ENCODE measurements around the gene HACE1.

HACE1 gene

GRCh38 chr6:104736545-104736944 lies 123.2 kb downstream of the HACE1 start:
- DNase-seq = no peak

- DNase-seq = no peak
These were observed 129.3 kb downstream of the HACE1 start for GRCh38 chr6:104730450-104730849.

GRCh38 chr6:104729433-104729832 lies 130.3 kb downstream of the HACE1 start:
- DNase-seq = no peak

- no peak for DNase-seq
These were observed 131.3 kb downstream of the HACE1 start for GRCh38 chr6:104728448-104728847.

- no peak for DNase-seq
These were observed 141.0 kb downstream of the HACE1 start for GRCh38 chr6:104718672-104719071.

GRCh38 chr6:104716858-104717257 lies 142.9 kb downstream of the HACE1 start:
- DNase-seq = no peak

GRCh38 chr6:104714796-104715195 lies 144.9 kb downstream of the HACE1 start:
- DNase-seq = no peak

GRCh38 chr6:104713982-104714381 lies 145.7 kb downstream of the HACE1 start:
- no peak for DNase-seq

- peak; percentile 16 to 57 for DNase-seq
These were observed 148.3 kb downstream of the HACE1 start for GRCh38 chr6:104711371-104711770.

GRCh38 chr6:104710543-104711335 lies 149.0 kb downstream of the HACE1 start:
- no peak for DNase-seq

- no peak for DNase-seq
These were observed 153.7 kb downstream of the HACE1 start for GRCh38 chr6:104705916-104706442.

- no peak for DNase-seq
These were observed 154.5 kb downstream of the HACE1 start for GRCh38 chr6:104705095-104705707.

- no peak for DNase-seq
These were observed 155.5 kb downstream of the HACE1 start for GRCh38 chr6:104704191-104704590.

- no peak for DNase-seq
These were observed 157.4 kb downstream of the HACE1 start for GRCh38 chr6:104702126-104702841.

- DNase-seq = no peak
These were observed 159.1 kb downstream of the HACE1 start for GRCh38 chr6:104700371-104701185.

- no peak for DNase-seq
These were observed 160.0 kb downstream of the HACE1 start for GRCh38 chr6:104699593-104700329.

- no peak for DNase-seq
These were observed 160.7 kb downstream of the HACE1 start for GRCh38 chr6:104698979-104699378.

- DNase-seq = no peak
These were observed 167.7 kb downstream of the HACE1 start for GRCh38 chr6:104692008-104692407.

GRCh38 chr6:104689551-104690205 lies 170.0 kb downstream of the HACE1 start:
- DNase-seq = no peak

GRCh38 chr6:104688283-104688969 lies 171.3 kb downstream of the HACE1 start:
- DNase-seq = no peak

Measured in NCI-H187 (cell line).